GM18502 (cell line): ENCODE data around the gene SEMA6A.

Source experiments
- ATAC-seq: cut with Tn5 transposase; IDR thresholded peaks from one replicate; pipeline ENCODE4 v1.9.1; 2021; ENCODE audit warnings: mild to moderate bottlenecking; ENCODE audit not compliant: unreplicated experiment, poor library complexity

Gene SEMA6A

GRCh38 chr5:116446356-116447005, 128.1 kb downstream of the SEMA6A start:
- ATAC-seq, result no peak

- no peak for ATAC-seq
Observed at GRCh38 chr5:116445311-116445710, 129.3 kb downstream of the SEMA6A start.

GRCh38 chr5:116444373-116445295, 130.0 kb downstream of the SEMA6A start:
- ATAC-seq, result no peak

- ATAC-seq, result no peak
Observed at GRCh38 chr5:116442931-116443551, 131.6 kb downstream of the SEMA6A start.

GRCh38 chr5:116442095-116442534, 132.5 kb downstream of the SEMA6A start:
- no peak for ATAC-seq

GRCh38 chr5:116441223-116441622, 133.4 kb downstream of the SEMA6A start:
- ATAC-seq, result no peak

- ATAC-seq, result no peak
Observed at GRCh38 chr5:116440457-116441001, 134.1 kb downstream of the SEMA6A start.

- no peak for ATAC-seq
Observed at GRCh38 chr5:116439905-116440304, 134.7 kb downstream of the SEMA6A start.

- no peak for ATAC-seq
Observed at GRCh38 chr5:116438979-116439554, 135.6 kb downstream of the SEMA6A start.

- ATAC-seq, result no peak
Observed at GRCh38 chr5:116437922-116438578, 136.6 kb downstream of the SEMA6A start.

- ATAC-seq, result no peak
Observed at GRCh38 chr5:116437351-116437705, 137.3 kb downstream of the SEMA6A start.

- ATAC-seq, result no peak
Observed at GRCh38 chr5:116436674-116437350, 137.8 kb downstream of the SEMA6A start.

GRCh38 chr5:116428966-116429365, 145.7 kb downstream of the SEMA6A start:
- ATAC-seq, result no peak

- ATAC-seq, result no peak
Observed at GRCh38 chr5:116428413-116428812, 146.2 kb downstream of the SEMA6A start.

- ATAC-seq, result no peak
Observed at GRCh38 chr5:116424951-116425350, 149.7 kb downstream of the SEMA6A start.

GRCh38 chr5:116424258-116424615, 150.4 kb downstream of the SEMA6A start:
- ATAC-seq, result no peak

GRCh38 chr5:116423587-116424257, 150.9 kb downstream of the SEMA6A start:
- no peak for ATAC-seq

GRCh38 chr5:116423141-116423540, 151.5 kb downstream of the SEMA6A start:
- ATAC-seq, result no peak

- ATAC-seq, result no peak
Observed at GRCh38 chr5:116421080-116421629, 153.5 kb downstream of the SEMA6A start.
